H1 (cell line): Measurements from ENCODE around the gene SHC3.
"Not testable (repeated sequence)": the region's sequence is repeated elsewhere in the genome, so short reads cannot be mapped to it uniquely, and the experiment has no call there.

Experiments
- BRCA1 ChIP-seq: IDR thresholded peaks from 2 replicates; pipeline ENCODE4 v1.6.1; 2012; ENCODE audit warnings: low read depth, low read length, improper control_type of control experiment
- CHD7 ChIP-seq: fragments of 300-600 bp; sonication (generic); IDR thresholded peaks from 2 replicates; pipeline ENCODE4 v1.7.1; 2012; ENCODE audit warnings: low read length, moderate library complexity, mild to moderate bottlenecking, inconsistent platforms; ENCODE audit not compliant: insufficient replicate concordance
- EZH2 ChIP-seq: fragments of 200-600 bp; sonication (generic); IDR thresholded peaks from 2 replicates; pipeline ENCODE4 v1.7.1; 2012; ENCODE audit warnings: low read depth, mild to moderate bottlenecking, moderate library complexity, low read length, inconsistent platforms; ENCODE audit not compliant: severe bottlenecking
- MAFK ChIP-seq: IDR thresholded peaks from 2 replicates; pipeline ENCODE4 v1.6.1; 2012; ENCODE audit warnings: low read depth, mild to moderate bottlenecking, improper control_type of control experiment, low read length
- MAX ChIP-seq: IDR thresholded peaks from 2 replicates; pipeline ENCODE4 v1.6.1; 2012; ENCODE audit warnings: inconsistent platforms
- NRF1 ChIP-seq: IDR thresholded peaks from 2 replicates; pipeline ENCODE4 v1.6.1; 2011; ENCODE audit warnings: mild to moderate bottlenecking, low read depth, low read length, improper control_type of control experiment
- POLR2A ChIP-seq, 2 experiments: IDR thresholded peaks; 1 replicate in 1 of 2; 2 replicates in 1 of 2; pipeline ENCODE4 v1.6.1; 2011; ENCODE audit warnings: low read depth in 2 of 2, low read length in 2 of 2, mild to moderate bottlenecking in 2 of 2; ENCODE audit errors: control extremely low read depth in 1 of 2
- RAD21 ChIP-seq, 2 experiments: IDR thresholded peaks in 1 of 2; conservative IDR thresholded peaks in 1 of 2; 2 replicates each; pipeline ENCODE4 v1.6.1; 2011; ENCODE audit warnings: low read depth in 2 of 2, low read length in 2 of 2, improper control_type of control experiment in 1 of 2, inconsistent platforms in 1 of 2, mild to moderate bottlenecking in 1 of 2, moderate library complexity in 1 of 2
- SP4 ChIP-seq: IDR thresholded peaks from 2 replicates; pipeline ENCODE4 v1.6.1; 2012; ENCODE audit warnings: low read length, inconsistent platforms
- SUZ12 ChIP-seq: fragments of 200-600 bp; sonication (generic); IDR thresholded peaks from 2 replicates; pipeline ENCODE4 v1.6.1; 2012; ENCODE audit warnings: mild to moderate bottlenecking, inconsistent platforms, low read length, moderate library complexity, mixed read lengths
- TAF1 ChIP-seq: IDR thresholded peaks from 2 replicates; pipeline ENCODE4 v1.6.1; 2011; ENCODE audit warnings: mild to moderate bottlenecking, low read depth, low read length
- YY1 ChIP-seq: IDR thresholded peaks from 2 replicates; pipeline ENCODE4 v1.6.1; 2011; ENCODE audit warnings: low read depth, mild to moderate bottlenecking, low read length
- TF ChIP-seq, protein P1 (sequence below), 3 experiments: IDR thresholded peaks; 1 replicate in 2 of 3; 2 replicates in 1 of 3; pipeline versions ENCODE4 v1.5.1 to v1.6.1; 2011; ENCODE audit warnings: low read length in 3 of 3, mild to moderate bottlenecking in 3 of 3, inconsistent platforms in 2 of 3, low read depth in 1 of 3, moderate library complexity in 1 of 3; ENCODE audit not compliant: insufficient read depth in 1 of 3; ENCODE audit errors: control extremely low read depth in 1 of 3

GRCh38 chr9:89209311-89209710, 30.7 kb upstream of the SHC3 start:
- not testable (repeated sequence) for TF ChIP-seq MAFK; POLR2A (IDR thresholded peaks at IDR 0.05; ENCODE audit: control extremely low read depth in 1 of 2, low read depth in 2 of 2, low read length in 2 of 2); BRCA1; RAD21 (IDR thresholded peaks at IDR 0.05 in 1 of 2, conservative IDR thresholded peaks at IDR 0.05 in 1 of 2; ENCODE audit: low read depth in 2 of 2, low read length in 2 of 2); MAX; SP4; EZH2; NRF1; SUZ12; CHD7; TAF1; YY1
- TF ChIP-seq, protein P1, sequence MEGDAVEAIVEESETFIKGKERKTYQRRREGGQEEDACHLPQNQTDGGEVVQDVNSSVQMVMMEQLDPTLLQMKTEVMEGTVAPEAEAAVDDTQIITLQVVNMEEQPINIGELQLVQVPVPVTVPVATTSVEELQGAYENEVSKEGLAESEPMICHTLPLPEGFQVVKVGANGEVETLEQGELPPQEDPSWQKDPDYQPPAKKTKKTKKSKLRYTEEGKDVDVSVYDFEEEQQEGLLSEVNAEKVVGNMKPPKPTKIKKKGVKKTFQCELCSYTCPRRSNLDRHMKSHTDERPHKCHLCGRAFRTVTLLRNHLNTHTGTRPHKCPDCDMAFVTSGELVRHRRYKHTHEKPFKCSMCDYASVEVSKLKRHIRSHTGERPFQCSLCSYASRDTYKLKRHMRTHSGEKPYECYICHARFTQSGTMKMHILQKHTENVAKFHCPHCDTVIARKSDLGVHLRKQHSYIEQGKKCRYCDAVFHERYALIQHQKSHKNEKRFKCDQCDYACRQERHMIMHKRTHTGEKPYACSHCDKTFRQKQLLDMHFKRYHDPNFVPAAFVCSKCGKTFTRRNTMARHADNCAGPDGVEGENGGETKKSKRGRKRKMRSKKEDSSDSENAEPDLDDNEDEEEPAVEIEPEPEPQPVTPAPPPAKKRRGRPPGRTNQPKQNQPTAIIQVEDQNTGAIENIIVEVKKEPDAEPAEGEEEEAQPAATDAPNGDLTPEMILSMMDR (IDR thresholded peaks at IDR 0.05; ENCODE audit: control extremely low read depth in 1 of 3, insufficient read depth in 1 of 3, low read depth in 1 of 3, low read length in 3 of 3), result not testable (repeated sequence)
